ELF-1 (cell line): ENCODE results near the gene SYNDIG1.

ENCODE experiments used
- DNase-seq: peaks from one replicate; pipeline ENCODE4 v3.0.0-alpha.2; 2016; ENCODE audit warnings: low read depth, low spot score

The SYNDIG1 gene

DNA sequence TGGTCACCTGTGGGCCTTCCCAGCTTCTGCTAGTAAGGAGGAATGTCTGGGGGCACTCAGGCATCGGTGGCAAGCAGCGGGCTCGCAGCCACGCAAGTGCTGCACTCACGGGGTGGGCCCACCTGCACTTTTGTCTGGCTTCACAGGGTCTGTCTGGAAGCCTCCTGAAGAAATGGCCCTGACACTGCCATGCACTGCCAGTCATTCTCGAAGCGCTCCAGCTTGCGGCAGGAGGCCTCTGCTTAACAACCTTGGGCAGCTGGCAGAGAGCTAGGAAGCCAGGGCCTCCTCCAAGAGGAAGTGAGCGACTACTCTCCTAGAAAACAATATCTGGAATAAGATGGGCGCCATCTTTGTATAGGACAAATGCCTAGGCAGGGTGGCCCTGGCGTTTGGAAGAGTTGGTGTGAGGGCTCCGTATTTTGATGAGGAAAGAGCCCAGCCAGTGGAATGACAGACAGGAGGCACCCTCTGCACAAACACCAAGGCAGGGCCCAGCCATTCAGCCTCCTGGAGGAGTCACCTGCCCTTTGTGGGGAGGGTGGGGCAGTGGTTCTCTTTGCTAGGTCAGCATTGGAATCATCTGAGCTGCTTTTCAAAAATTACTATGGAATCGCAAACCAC, 113.9 kb downstream of the SYNDIG1 start:
- no peak for DNase-seq

DNA sequence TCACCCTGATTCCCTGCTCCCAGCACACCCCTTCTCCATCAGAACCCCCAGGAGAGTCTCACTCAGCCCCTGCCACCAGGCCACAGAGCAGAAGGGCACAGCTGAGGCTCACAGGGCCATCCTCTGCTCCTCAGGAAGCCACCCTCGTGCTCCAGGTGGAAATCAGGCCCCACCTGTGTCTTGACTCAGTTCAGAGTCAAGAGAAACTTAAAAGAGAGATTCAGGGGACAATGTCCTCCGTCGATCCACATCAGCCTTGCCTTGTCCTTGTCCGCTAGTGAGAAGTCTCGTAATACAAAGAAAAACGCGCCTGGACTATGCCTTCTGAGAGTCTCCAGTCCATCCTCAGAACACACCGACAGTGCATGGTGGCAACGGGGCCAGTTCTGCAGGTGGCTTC, 114.6 kb downstream of the SYNDIG1 start:
- DNase-seq = no peak

GRCh38 chr20:24584538-24585356, 115.3 kb downstream of the SYNDIG1 start:
- DNase-seq = no peak

DNA sequence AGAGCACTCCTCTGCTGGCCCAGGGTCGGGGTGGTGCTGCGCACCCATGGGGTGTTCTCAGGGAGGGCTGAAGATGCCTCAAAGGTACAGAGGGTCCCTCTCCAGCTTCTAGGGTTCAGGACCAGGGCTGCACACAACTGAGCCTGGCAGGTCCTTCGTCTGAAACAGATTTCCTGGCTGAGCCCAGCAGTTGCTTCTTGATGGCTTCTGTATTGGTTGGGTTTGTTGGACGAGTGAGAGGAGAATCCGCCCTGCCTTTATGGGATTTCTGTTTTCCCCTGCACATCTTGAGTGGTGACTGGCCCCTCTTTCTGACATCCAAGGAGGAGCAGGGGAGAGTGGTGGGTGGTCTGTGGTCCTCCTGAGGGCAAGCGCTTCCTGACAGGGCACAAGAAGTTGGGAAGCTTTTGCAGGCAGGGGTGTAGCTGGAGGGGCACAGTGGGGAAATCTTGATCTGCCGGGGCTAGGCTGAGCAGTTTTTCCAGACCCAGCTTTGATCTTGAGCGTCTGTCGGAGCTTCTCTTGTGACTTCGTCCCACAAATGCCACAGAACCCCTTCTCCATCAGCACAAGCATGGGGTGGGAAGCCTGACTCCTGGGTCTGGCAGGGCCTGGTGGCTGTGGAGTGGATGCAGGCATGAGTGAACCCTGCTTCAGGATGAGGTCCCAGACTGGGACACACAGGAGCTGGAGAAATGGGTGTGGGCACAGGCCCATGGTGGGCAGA, 116.5 kb downstream of the SYNDIG1 start:
- DNase-seq = no peak

DNA sequence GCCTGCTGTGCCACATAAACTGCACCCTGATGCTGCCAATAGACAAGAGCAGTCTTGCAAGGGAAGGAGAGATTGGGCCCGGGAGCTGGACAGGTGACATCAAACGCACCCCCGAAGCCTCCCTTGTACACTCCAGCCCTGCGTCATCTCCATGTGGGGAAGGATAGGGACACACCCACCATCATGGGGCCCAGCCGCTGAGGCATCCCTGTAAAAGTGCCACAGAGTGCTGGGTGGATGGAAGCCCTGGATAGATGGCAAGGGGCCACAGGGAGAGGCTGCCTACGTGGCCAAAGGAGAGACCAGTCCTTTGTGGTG, 117.1 kb downstream of the SYNDIG1 start:
- no peak for DNase-seq

GRCh38 chr20:24587384-24588046, 118.1 kb downstream of the SYNDIG1 start:
- no peak for DNase-seq

DNA sequence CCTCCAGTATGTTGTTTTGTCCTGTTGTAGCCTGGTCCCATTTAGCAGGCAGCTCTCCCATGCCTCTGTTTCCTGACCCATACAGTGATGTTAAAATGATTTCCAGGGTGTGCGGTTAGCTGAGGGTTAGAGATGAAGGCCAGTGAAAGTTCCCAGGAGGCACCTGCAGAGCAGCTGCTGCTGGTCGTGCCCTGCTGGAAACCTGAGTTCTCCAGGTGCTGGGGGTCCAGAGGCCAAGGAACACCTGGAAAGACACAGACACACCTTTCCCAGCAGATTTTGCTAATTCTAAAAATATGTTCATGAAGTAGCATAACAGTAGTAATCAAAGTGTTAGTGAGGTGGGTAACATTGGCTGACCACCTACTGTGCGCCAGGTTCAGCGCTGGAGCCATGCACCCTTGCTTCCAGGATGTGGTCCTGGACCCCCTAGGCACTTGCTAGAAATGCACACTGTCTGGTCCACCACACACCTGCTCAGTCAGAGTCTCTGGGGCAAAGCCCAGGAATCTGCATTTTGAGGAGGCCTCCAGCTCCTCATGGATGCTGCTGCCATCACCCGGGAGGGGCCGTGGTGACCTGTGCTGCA, 118.7 kb downstream of the SYNDIG1 start:
- no peak for DNase-seq

DNA sequence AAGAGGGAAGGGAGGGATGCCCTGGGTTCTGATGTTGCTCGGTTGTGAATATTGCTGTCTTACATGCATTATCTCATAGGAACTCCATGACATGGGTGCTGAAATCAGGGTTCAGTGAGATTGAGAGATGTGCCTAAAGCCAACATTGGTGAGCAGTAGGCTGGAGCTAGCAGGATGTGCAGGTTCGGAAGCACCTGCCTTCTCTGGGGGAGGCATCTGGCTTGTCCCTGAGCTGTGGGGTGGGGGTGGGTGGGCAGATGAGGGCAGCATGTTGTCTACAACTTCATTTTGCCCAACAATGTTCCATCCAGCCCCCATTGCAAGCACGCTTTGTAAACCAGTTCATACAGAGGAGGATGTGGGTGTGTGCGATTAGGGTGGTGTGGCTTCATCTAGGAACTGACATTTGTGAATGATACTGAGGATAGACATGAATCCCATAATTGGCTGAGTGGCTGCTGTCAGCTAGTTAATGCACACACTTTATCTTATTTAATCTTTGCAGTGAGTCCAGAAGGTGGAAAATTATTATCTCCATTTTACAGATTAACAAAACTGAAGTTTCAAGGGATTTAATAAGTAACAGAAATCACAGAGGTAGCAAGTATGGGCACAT, 119.4 kb downstream of the SYNDIG1 start:
- DNase-seq = no peak

DNA sequence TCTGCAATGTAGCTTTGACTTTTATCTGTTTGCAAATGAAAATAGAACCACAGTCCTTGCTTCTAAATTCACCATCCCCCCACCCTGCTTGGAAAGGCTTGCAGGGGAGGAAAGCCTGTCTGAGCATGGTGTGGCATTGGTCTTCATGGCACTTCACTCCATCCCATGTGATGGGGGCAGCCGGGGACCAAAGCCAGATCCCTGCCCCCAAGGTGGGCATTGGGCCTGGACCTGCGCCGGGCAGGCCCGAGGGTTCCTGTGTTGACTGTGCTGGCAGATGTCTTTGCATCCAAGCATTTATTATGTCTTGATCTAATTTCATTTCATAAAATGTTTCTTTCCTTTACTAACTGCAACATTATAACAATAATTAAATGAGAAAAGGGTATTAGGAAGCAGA, 120.0 kb downstream of the SYNDIG1 start:
- no peak for DNase-seq

DNA sequence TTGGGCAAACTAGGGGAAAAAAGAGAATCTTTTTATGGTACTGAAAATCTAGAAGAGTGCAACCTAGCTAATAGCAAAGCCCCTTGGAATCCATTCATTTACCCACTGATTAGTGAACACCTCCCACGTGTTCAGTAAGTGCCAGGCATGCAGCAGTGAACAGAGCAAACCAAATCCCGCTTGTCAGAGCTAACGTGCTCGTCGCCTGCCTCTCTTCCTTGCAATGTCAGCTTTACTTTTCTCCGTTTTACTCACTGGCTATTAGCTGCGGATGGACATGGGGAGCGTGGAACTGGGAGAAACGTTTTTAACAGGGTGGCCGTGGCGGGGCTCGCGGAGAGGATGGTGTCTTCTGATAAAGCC, 120.4 kb downstream of the SYNDIG1 start:
- DNase-seq = no peak

- no peak for DNase-seq
These were observed 121.0 kb downstream of the SYNDIG1 start for GRCh38 chr20:24590178-24590982.

- DNase-seq = no peak
These were observed 127.6 kb downstream of the SYNDIG1 start for GRCh38 chr20:24597051-24597450.

DNA sequence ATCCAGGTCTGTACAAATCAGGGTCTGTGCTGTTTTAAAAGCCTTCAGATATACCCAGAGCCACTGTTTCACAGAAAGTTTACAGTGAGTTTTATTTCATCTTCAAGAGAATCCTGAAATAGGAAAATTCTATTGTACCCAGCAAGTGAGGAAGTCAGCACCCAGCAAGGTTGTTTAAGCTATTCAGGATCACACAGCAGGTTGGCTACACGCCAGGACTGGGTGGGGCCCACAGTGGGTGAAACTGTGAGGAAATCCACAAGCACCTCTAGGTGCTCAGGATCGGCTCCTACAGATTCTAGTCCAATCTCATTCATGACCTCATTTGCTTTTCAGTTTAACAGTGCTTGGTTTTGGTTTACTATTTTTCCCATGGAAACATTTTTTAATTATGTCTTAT, 128.9 kb downstream of the SYNDIG1 start:
- no peak for DNase-seq

GRCh38 chr20:24598996-24599395, 129.6 kb downstream of the SYNDIG1 start:
- DNase-seq = no peak

DNA sequence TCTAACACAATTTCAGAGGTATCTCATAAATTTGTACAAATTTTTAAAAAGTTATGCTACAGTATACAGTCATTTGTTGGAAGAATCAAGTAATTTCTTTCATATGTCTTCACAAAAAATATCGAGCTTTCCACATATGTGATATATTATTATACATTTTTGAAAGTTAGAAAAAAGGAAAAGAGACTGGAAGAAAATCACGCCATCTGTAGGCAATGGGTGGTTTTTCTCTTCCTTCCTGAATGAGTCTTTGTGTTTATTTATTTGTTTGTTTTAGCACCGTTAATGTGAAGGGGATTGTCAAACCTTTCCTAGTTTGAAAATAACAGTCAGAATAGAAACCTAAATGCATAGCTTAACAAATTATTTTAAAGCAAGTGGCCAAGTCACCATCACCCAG, 130.6 kb downstream of the SYNDIG1 start:
- DNase-seq = no peak

GRCh38 chr20:24603454-24603853, 134.0 kb downstream of the SYNDIG1 start:
- DNase-seq = no peak

DNA sequence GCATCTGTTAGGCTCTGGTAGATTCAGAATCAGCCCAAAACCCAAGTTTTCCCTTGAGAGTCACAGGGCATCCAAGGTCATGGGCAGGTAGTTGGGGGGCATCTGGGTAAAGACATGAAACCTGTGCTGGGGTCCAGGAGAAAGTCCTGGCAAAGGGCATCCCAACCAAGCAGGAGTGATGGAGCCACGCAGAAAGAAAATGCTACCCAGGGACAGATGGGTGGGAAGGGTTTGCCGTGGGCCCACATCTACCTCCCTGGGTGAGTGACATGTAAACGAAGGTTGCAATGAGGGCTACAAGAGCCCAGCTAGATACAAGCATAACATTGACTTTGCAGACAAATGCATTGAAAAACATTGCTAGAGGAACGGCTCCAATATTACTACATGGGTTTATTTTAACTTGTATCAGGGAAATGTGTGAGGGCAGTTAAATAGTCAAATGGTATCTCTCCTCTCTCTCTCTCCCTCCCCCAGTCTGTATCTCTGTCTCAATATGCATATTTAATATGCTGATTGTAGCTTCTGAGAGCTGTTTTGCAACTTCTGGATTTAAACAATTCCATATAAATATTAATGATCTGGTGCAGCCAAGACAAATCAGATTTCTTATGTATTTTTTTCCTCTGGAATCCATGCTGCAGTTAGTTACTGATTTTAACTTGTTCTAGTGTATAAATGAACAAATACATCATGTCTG, 135.7 kb downstream of the SYNDIG1 start:
- no peak for DNase-seq

DNA sequence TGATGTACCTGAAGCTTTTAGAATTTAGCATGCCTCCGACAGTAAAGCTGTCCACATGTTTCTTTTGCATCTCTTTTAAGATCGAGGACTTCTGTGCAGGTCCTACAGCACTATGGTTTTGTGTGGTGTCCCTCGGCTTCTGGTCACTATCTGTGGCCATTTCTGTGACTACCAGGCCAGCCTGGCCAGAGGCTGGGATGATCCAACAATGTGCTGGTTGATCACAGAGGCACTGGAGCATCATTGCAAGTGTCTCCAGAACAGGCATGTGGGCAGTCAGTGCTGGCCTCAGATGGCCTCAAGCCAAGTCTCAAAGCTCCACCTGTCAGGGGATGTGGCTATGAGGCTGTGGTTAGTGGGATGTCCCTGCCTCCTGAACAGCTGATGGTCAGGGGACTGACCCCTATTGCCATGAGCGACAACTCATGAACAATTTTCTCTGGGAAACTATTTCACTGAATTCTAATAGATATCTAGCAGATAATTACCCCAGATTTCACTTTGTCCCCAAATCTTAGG, 136.6 kb downstream of the SYNDIG1 start:
- DNase-seq = no peak

- no peak for DNase-seq
These were observed 138.0 kb downstream of the SYNDIG1 start for GRCh38 chr20:24607402-24607801.
